HepG2 (cell line): Measurements from ENCODE around the gene CACNB4. TPM values are rescaled to one million over a fixed set of nuclear protein-coding genes. Genes with fewer than 3 reads are reported as not detected.
"Not testable (repeated sequence)": the region's sequence is repeated elsewhere in the genome, so short reads cannot be mapped to it uniquely, and the experiment has no call there.

Source experiments
- ATAC-seq: fragments of 200-7000 bp; cut with Tn5 transposase; 3 replicates; pipeline ENCODE4 v1.9.1; 2020; ENCODE audit warnings: mild to moderate bottlenecking, moderate library complexity
- BruUV-seq: library from RNA; stranded (reverse); fragments of 400-500 nt; replicated peaks from 2 replicates; lab custom pipeline; 2021; lab: Mats Ljungman, UMichigan
- CTCF ChIA-PET: fragments of 300-600 bp; formaldehyde crosslinking; extraction: SDS; loops from one replicate; lab custom pipeline; 2021; ENCODE audit warnings: low total read pairs, inconsistent platforms, low intra/inter-chr PET ratio; lab: Yijun Ruan, JAX
- POLR2A ChIA-PET: fragments of 350-600 bp; sonication (Branson Sonifier 250); formaldehyde crosslinking; loops from one replicate; lab custom pipeline; 2020; ENCODE audit warnings: antibody characterized with exemption, inconsistent platforms; lab: Yijun Ruan, JAX
- DNase-seq: peaks from one replicate; pipeline ENCODE4 v3.0.0-alpha.2; 2015; ENCODE audit warnings: low spot score
- FAIRE-seq: peaks from 3 replicates; lab custom pipeline; 2011; peaks lifted over from hg19 to GRCh38; lab: Jason Lieb, UNC
- H2AFZ ChIP-seq: one replicate; pipeline ENCODE4 v1.6.1; 2011; ENCODE audit warnings: low read length, inconsistent platforms
- H3K27ac ChIP-seq: fragments of 300-600 bp; 3 replicates; pipeline ENCODE4 v1.8.0; 2011; ENCODE audit warnings: mixed run types, mild to moderate bottlenecking, mixed read lengths, low read length, inconsistent platforms; ENCODE audit not compliant: insufficient read depth; ENCODE audit errors: extremely low read length
- H3K27me3 ChIP-seq, 2 experiments: fragments of 200-600 bp in 1 of 2; 2 replicates in 1 of 2; 3 replicates in 1 of 2; pipeline versions ENCODE4 v1.6.0 to v1.8.0; 2011; ENCODE audit warnings: low read length in 2 of 2, mild to moderate bottlenecking in 2 of 2, moderate library complexity in 2 of 2, inconsistent platforms in 1 of 2; ENCODE audit not compliant: insufficient read depth in 2 of 2, control insufficient read depth in 1 of 2
- H3K36me3 ChIP-seq, 2 experiments: fragments of 200-600 bp in 1 of 2; replicated peaks in 1 of 2; 2 replicates in 1 of 2; 3 replicates in 1 of 2; pipeline versions ENCODE4 v1.5.1 to v1.8.0; 2011; ENCODE audit warnings: low read length in 2 of 2, inconsistent platforms in 1 of 2; ENCODE audit not compliant: insufficient read depth in 2 of 2, control insufficient read depth in 1 of 2
- H3K4me1 ChIP-seq: 2 replicates; pipeline ENCODE4 v1.5.1; 2012; ENCODE audit warnings: low read length, inconsistent platforms; ENCODE audit not compliant: insufficient read depth
- H3K4me2 ChIP-seq: 2 replicates; pipeline ENCODE4 v1.6.0; 2011; ENCODE audit warnings: low read depth, low read length, inconsistent platforms
- H3K4me3 ChIP-seq, 3 experiments: fragments of 200-600 bp in 1 of 3; sonication (generic), shearing (Covaris generic) in 1 of 3; replicated peaks in 1 of 3; 2 replicates each; pipeline ENCODE4 v1.5.1; 2011 to 2016; ENCODE audit warnings: low read length in 3 of 3, inconsistent platforms in 2 of 3, low read depth in 2 of 3, mild to moderate bottlenecking in 2 of 3, control low read depth in 1 of 3, mixed read lengths in 1 of 3; ENCODE audit not compliant: insufficient read depth in 1 of 3
- H3K79me2 ChIP-seq: one replicate; pipeline ENCODE4 v1.6.1; 2011; ENCODE audit warnings: low read length, inconsistent platforms; ENCODE audit not compliant: insufficient read depth
- H3K9ac ChIP-seq: 2 replicates; pipeline ENCODE4 v1.6.0; 2011; ENCODE audit warnings: mild to moderate bottlenecking, low read depth, low read length, inconsistent platforms; ENCODE audit not compliant: insufficient read depth
- H3K9me3 ChIP-seq: 2 replicates; pipeline ENCODE4 v1.5.1; 2012; ENCODE audit warnings: mild to moderate bottlenecking, low read length
- H4K20me1 ChIP-seq: 2 replicates; pipeline ENCODE4 v1.6.0; 2011; ENCODE audit warnings: inconsistent platforms, mild to moderate bottlenecking, low read length, moderate library complexity; ENCODE audit not compliant: insufficient read depth
- DR1 ChIP-seq: sonication (generic); formaldehyde crosslinking; IDR thresholded peaks from 2 replicates; pipeline ENCODE4 v1.8.0; 2021; ENCODE audit warnings: mild to moderate bottlenecking, missing genetic modification reagents, inconsistent platforms
- ELK4 ChIP-seq: sonication (generic); formaldehyde crosslinking; IDR thresholded peaks from 2 replicates; pipeline ENCODE4 v1.9.0; 2021; ENCODE audit warnings: missing genetic modification reagents, borderline replicate concordance
- GABPB1 ChIP-seq: IDR thresholded peaks from 2 replicates; pipeline ENCODE4 v1.6.1; 2016; ENCODE audit warnings: mild to moderate bottlenecking, missing genetic modification reagents, moderate library complexity, missing compliant biosample characterization
- KLF12 ChIP-seq: sonication (generic); formaldehyde crosslinking; IDR thresholded peaks from 2 replicates; pipeline ENCODE4 v1.4.0; 2020; ENCODE audit warnings: missing genetic modification reagents, borderline replicate concordance
- MAF1 ChIP-seq: sonication (generic); formaldehyde crosslinking; IDR thresholded peaks from 2 replicates; pipeline ENCODE4 v1.5.0; 2020; ENCODE audit warnings: missing genetic modification reagents, borderline replicate concordance
- MBD4 ChIP-seq: IDR thresholded peaks from 2 replicates; pipeline ENCODE4 v1.6.1; 2012; ENCODE audit warnings: low read length, inconsistent platforms, borderline replicate concordance
- RFX5 ChIP-seq: IDR thresholded peaks from 2 replicates; pipeline ENCODE4 v1.6.1; 2011; ENCODE audit warnings: low read depth, low read length, improper control_type of control experiment
- SOX6 ChIP-seq, 2 experiments: fragments of 450-650 bp in 1 of 2; sonication (generic) in 1 of 2; formaldehyde crosslinking in 1 of 2; IDR thresholded peaks; 2 replicates each; pipeline versions ENCODE4 v1.4.0 to v1.6.1; 2017 to 2020; ENCODE audit warnings: antibody characterized with exemption in 1 of 2, mild to moderate bottlenecking in 1 of 2, missing genetic modification reagents in 1 of 2
- ZC3H4 ChIP-seq: sonication (generic); formaldehyde crosslinking; IDR thresholded peaks from 2 replicates; pipeline ENCODE4 v1.4.0; 2020; ENCODE audit warnings: missing genetic modification reagents, borderline replicate concordance
- ZFP36L1 ChIP-seq: sonication (generic); formaldehyde crosslinking; IDR thresholded peaks from 2 replicates; pipeline ENCODE4 v1.8.0; 2022; ENCODE audit warnings: mild to moderate bottlenecking, missing genetic modification reagents, moderate library complexity
- ZNF142 ChIP-seq: sonication (generic); formaldehyde crosslinking; IDR thresholded peaks from 2 replicates; pipeline ENCODE4 v1.4.0; 2020; ENCODE audit warnings: missing genetic modification reagents
- ZNF724P ChIP-seq: sonication (generic); formaldehyde crosslinking; IDR thresholded peaks from 2 replicates; pipeline ENCODE4 v1.8.0; 2022; ENCODE audit warnings: missing genetic modification reagents, borderline replicate concordance
- WGBS: methylation state at CpG from one replicate; pipeline ENCODE4 v1.1.6; 2017; ENCODE audit warnings: low lambda C conversion rate; 5-methylcytosine and 5-hydroxymethylcytosine counted together
- in situ Hi-C: cut with HindIII; loops from 2 replicates; pipeline ENCODE4 v1.10.0; 2017; ENCODE audit warnings: low pct_unique_long_range_greater_than_20kb; ENCODE audit not compliant: extremely low pct_ligation_motif_present
- intact Hi-C: fragments of 100-400 bp; cut with micrococcal nuclease; formaldehyde crosslinking; loops from one replicate; pipeline ENCODE4 v1.10.0; 2022; ENCODE audit not compliant: unreplicated experiment
- polyA plus RNA-seq, 8 experiments: library from polyadenylated mRNA; depleted of rRNA in 3 of 8; stranded (reverse) in 7 of 8; unstranded in 1 of 8; fragments of >200 nt; fragmentation: Illumina TruSeq in 4 of 8; extraction: Trizol in 4 of 8; gene quantifications; 2 replicates each; pipeline versions ENCODE4 v1.2.1 to v1.2.3, GENCODE V29; 2011 to 2016; ENCODE audit warnings: low read depth in 4 of 8, missing spikeins in 1 of 8, mixed read lengths in 1 of 8; ENCODE audit not compliant: insufficient read depth in 1 of 8
- total RNA-seq, 5 experiments: library from RNA; depleted of rRNA; stranded (reverse); fragments of >200 nt; fragmentation: Illumina TruSeq; extraction: Trizol; gene quantifications; 2 replicates each; pipeline ENCODE4 v1.2.3, GENCODE V29; 2016; ENCODE audit warnings: low read depth in 1 of 5

Gene CACNB4
- total and polyA plus RNA-seq, 2 of the 13 experiments (the other 11 are each of a cell fraction or from before 2014, with no cell fraction given) = 5.1 to 14.3 TPM

GRCh38 chr2:151875631-151876030 is 223.2 kb downstream of the CACNB4 start:
- ATAC-seq, DNase-seq, H3K9me3 ChIP-seq, H3K4me2 ChIP-seq, BruUV-seq, H3K27me3 ChIP-seq, H4K20me1 ChIP-seq, H3K9ac ChIP-seq, H3K4me3 ChIP-seq, H3K27ac ChIP-seq, H3K79me2 ChIP-seq, H2AFZ ChIP-seq, FAIRE-seq, intact Hi-C loops, in situ Hi-C loops, POLR2A ChIA-PET, CTCF ChIA-PET: not testable (repeated sequence)
- WGBS = no CpG with 5 or more reads among the region's 34 CpGs
- peaks cover 21% of the 10 kb centered on the region for H3K4me1 ChIP-seq
- peaks cover 0 to 31% of the 10 kb centered on the region in 2 experiments; a peak in 3 of 5 replicates for H3K36me3 ChIP-seq

GRCh38 chr2:151872463-151872862 is 226.4 kb downstream of the CACNB4 start:
- no peak overlapping the region for H3K9ac ChIP-seq
- 96% methylated on average over 3 of the region's 3 CpGs for WGBS
- intact Hi-C loops = no loop called here
- POLR2A ChIA-PET = no interaction called here
- no peak for ATAC-seq
- in situ Hi-C loops = no loop called here
- no peak overlapping the region for H2AFZ ChIP-seq
- no peaks in the 10 kb centered on the region for H4K20me1 ChIP-seq
- no TSS peak for BruUV-seq
- no peak overlapping the region for H3K27ac ChIP-seq
- H3K4me2 ChIP-seq = no peak overlapping the region
- no peak for FAIRE-seq
- DNase-seq = no peak
- no peaks in the 10 kb centered on the region for H3K9me3 ChIP-seq
- no peaks in the 10 kb centered on the region for H3K4me1 ChIP-seq
- CTCF ChIA-PET = no interaction called here
- peaks cover 0 to 36% of the 10 kb centered on the region in 2 experiments; a peak in 3 of 5 replicates for H3K36me3 ChIP-seq
- H3K79me2 ChIP-seq = no peaks in the 10 kb centered on the region
- H3K27me3 ChIP-seq = no peaks in the 10 kb centered on the region
- H3K4me3 ChIP-seq = no peak overlapping the region
- TF ChIP-seq ZNF142 (CRISPR knock-in tag) = no peak
- no peak for TF ChIP-seq KLF12 (CRISPR knock-in tag)
- no peak for TF ChIP-seq MBD4
- TF ChIP-seq ZNF724P (CRISPR knock-in tag) = no peak
- TF ChIP-seq MAF1 = no peak
- no peak for TF ChIP-seq DR1 (CRISPR knock-in tag)
- TF ChIP-seq RFX5 = no peak
- no peak for TF ChIP-seq ELK4 (CRISPR knock-in tag)
- no peak for TF ChIP-seq ZFP36L1 (CRISPR knock-in tag)
- TF ChIP-seq ZC3H4 = no peak
- no peak for TF ChIP-seq SOX6 (IDR thresholded peaks at IDR 0.05)
- no peak for TF ChIP-seq SOX6 (CRISPR knock-in tag; IDR thresholded peaks at IDR 0.05)
- no peak for TF ChIP-seq GABPB1
